Renal cortex interstitium (tissue), 11 donors: ENCODE data around the gene POU2F1. TPM values are rescaled to one million over a fixed set of nuclear protein-coding genes. Genes with fewer than 3 reads are reported as not detected.
"Not testable (repeated sequence)": the region's sequence is repeated elsewhere in the genome, so short reads cannot be mapped to it uniquely, and the experiment has no call there.

Source experiments
- DNase-seq, 11 donors: peaks; one replicate each; pipeline ENCODE4 v3.0.0-alpha.2; 2013; ENCODE audit warnings: low read depth in 9 of 11, low spot score in 4 of 11; ENCODE audit errors: extremely low read depth in 1 of 11
- polyA plus RNA-seq, 3 donors: library from polyadenylated mRNA; unstranded; fragments of 120-200 nt; gene quantifications; one replicate each; pipeline ENCODE4 v1.2.1, GENCODE V29; 2013; ENCODE audit not compliant: insufficient read length in 3 of 3

Gene POU2F1
- polyA plus RNA-seq, 3 donors = 15.3 to 16.9 (median 16.2) TPM

GRCh38 chr1:167199656-167200055 is 21.0 kb upstream of the POU2F1 start:
- DNase-seq = no peak

DNA sequence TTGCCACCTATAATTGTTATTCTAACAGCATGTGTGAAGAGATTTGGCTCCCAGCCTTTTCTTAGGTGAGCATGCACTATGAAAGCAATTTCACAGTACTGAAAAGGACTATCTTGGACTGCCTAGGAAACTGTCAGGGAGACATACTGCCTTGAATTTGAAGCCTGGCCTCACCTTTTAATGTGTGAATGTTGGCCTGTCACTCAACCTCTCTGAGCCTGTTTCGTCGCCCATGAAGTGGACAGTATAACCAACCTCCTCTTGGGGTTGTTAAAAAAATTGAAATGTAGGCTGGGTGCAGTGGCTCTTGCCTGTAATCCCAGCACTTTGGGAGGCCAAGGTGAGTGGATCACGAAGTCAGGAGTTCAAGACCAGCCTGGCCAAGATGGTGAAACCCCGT is 20.4 kb upstream of the POU2F1 start:
- no peak for DNase-seq

DNA sequence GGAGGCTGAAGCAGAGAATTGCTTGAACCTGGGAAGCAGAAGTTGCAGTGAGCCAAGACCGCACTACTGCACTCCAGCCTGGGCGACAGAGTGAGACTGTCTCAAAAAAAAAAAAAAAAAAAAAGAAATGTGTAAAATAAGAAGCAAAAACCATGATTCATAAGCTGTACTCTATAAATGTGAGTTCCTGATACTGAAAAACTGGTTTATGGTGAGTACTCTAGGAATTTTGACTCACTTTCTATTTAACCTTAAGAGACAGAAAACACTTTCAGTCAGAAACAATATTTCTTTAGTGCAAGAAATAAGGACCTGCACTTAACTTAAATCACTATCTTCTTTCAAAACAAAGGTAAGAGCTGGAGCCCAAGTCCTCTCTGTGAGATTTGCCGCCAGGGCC is 19.9 kb upstream of the POU2F1 start:
- no peak for DNase-seq

DNA sequence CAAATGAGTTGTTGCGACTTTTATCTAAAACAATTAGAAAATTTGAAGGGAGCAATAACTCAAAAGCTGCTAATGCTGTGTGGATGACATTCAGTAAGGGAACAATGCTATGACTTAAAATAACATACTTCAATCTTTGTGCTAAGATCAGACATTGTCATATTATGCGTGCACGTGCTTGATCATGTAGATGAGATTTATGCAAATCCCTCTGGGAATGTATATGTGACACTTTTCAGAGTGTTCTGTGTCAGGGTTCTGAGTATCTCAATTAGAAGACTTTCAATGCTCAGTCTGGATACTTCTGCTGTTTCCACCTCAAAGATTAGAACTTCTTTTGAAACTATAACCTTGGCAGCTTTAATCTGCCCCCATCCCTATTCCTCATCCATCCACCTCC is 18.6 kb upstream of the POU2F1 start:
- no peak for DNase-seq

- not testable (repeated sequence) for DNase-seq
These were observed 15.2 kb upstream of the POU2F1 start for GRCh38 chr1:167205306-167206050.

- no peak for DNase-seq
These were observed 14.4 kb upstream of the POU2F1 start for GRCh38 chr1:167206166-167206835.

DNA sequence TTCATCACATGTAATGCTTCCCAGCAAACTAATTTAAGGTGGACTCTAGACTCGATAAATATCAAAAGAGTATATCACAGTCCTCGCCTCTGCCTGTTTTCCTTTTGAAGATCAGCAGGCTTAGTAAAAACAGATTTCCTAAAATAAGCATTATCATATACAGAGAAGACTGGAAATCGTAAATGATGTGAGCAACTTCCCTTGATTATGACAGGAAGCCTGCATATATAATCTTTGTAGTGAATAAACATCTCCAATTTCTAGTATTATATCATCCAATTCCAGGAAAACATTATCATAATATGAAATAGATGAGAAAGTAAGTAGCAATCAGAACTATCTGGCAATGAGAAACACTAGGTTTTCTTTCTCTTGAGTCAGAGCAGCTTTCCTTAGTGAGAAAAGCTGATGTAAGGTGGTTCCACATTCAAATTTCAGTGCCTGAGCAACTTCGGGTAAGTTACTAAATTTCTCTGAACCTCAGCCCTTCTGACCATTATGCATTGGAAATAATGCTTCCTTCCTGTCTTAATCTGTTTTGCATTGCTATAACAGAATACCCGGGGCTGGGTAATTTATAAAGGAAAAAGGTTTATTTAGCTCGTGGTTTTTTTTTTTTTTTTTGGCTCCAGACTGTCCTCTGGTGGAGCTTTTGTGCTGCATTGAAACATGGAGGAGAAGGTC is 12.6 kb upstream of the POU2F1 start:
- no peak for DNase-seq

DNA sequence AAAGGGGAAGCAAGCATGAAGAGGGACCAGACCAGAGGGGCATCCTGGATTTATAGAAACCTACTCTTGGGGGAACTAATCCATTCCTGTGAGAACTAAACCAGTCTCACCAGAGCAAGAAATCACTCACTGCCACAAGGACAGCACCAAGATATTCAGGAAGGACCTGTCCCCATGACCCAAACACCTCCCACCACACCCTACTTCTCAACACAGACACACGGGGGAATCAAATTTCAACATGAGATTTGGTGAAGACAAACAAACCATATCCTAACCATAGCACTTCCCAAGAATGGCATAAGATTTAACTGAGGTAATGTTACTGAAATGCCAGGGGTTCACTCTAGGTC is 12.1 kb upstream of the POU2F1 start:
- no peak for DNase-seq

- no peak for DNase-seq
These were observed 11.6 kb upstream of the POU2F1 start for GRCh38 chr1:167209044-167209443.

DNA sequence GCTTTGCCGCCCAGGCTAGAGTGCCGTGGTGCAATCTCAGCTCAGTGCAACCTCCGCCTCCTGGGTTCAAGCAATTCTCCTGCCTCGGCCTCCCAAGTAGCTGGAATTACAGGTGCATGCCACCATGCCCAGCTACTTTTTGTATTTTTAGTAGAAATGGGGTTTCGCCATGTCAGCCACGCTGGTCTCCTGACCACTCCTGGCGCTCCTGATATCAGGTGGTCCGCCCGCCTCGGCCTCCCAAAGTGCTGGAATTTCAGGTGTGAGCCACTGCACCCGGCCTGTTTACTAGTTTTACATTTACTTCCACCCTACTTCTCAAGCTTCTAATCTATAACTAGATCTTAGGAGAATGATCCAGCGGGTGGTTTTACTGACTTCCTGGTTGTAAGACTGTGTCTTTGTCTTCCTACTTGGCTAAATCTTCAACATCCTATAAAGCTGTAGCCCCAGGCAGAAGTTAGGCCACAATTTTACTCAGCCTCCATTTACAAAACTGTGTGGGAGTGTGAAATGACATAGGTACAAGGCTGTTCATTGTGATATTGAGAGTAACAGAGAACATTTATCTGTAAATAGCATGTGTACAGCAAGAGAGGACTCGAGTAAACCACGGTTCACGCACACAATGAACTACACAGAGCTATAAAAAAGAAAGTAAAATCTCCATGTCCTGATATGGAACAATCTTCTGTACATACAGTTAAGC is 9.6 kb upstream of the POU2F1 start:
- no peak for DNase-seq

- no peak for DNase-seq
These were observed 8.7 kb upstream of the POU2F1 start for GRCh38 chr1:167212025-167212424.

DNA sequence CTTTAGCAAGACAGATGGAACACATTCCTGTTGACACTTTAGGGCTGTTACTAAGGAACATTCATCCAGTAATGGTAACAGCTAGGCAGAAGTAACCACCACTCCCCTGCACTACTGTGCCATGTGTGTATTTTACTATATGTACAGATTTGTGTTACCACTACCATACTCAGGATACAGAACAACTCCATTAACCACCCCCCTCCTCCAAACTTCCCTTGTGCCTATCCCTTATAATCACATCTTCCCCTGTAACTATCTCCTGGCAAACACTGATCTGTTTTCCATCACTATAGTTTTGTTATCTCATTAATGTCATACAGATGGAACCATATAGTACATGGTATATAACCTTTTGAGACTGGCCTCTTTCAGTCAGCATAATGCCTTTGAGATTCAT is 3.9 kb upstream of the POU2F1 start:
- DNase-seq = no peak

GRCh38 chr1:167219194-167219593 is 1.5 kb upstream of the POU2F1 start:
- DNase-seq = no peak

- peak; percentile 56 to 87 (median 78) for DNase-seq
These were observed 795 bp upstream of the POU2F1 start for GRCh38 chr1:167219646-167220536.

DNA sequence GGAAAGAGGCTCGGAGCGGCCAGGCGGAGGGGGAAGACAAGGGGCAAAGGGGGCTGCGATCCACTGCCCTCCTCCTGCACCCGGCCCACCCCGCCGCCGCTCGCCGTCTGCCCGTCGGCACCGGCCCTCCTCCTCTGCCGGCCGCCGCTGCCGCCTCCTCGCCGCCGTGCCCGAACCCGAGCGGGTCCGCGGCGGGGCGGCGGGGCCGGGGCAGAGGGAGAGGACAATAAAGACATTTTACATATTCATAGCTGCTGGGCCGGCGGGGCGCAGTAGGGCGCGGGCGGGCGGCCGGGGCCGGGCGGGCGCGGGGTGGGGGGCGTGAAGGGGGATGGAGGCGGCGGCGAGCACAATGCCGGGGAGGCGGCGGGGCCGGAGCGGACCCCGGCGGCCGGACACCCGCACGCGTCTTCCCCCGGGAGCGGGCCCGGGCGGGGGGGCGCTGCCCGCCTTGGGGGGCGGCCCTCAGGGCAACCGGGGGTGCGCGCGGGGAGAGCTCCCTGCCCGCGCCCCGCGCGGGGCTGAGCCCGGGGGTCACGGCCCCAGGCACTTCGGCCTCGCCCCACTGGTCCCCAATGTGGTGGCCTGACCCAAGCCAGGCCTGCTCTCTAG is 546 bp downstream of the POU2F1 start:
- peak in 1 of 11 donors; percentile 25 for DNase-seq

DNA sequence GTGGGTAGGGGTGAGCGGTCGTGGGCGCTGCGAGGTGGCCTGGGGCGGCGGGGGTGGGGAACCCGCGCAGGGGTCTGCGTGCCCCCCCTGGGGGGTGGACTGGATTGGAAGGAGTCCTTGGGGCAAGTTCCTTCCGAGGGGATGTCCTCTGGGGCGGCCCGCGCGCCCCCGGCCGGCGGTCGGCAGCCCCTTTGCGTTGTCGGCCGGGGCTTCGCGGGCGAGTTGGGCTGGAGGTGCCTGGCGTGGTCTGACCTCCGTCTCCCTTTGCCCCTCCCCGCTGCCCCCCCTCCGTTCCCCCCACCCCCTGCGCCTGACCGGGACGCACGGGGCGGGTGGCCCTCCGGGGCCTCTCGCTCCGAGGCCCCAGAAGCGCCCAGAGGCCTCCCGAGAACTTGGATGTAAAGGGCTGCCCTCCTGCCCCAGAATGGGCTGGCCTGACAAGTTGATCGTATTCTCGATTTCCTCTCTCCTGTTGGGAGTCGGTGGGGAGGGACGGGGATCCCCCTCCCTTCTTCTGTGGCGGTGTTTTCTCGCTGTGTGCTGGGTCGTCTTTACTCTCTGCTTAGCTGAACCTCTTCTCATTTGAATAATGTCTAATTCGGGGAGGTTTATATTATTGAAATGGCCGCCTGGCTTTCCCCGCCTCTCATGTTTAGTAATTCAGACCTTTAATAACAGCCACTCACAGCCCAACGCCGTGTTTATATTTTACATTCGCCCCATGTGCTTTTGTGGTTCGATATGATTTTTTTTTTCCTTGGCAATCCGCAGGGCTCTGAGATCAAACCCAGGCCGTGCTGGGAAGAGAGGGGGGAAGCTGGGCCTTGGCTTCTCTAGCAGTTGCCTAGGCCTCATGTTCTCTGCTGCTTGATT is 1.3 kb downstream of the POU2F1 start:
- DNase-seq = peak in 8 of 11 donors; percentile 37 to 67 (median 48)
